Left ventricle myocardium inferior (tissue), 1 donor: Measurements from ENCODE around the gene TGM2. TPM values are rescaled to one million over a fixed set of nuclear protein-coding genes. Genes with fewer than 3 reads are reported as not detected.

ENCODE experiments used
- DNase-seq: peaks from one replicate; pipeline ENCODE4 v3.0.0-alpha.2; 2020
- H3K27ac ChIP-seq: fragments of 200-600 bp; replicated peaks from 2 replicates; pipeline ENCODE4 v1.8.0; 2021
- H3K27me3 ChIP-seq: fragments of 200-600 bp; 2 replicates; pipeline ENCODE4 v1.8.0; 2021; ENCODE audit warnings: low read depth
- H3K36me3 ChIP-seq: fragments of 200-600 bp; 2 replicates; pipeline ENCODE4 v1.8.0; 2021
- H3K4me1 ChIP-seq: fragments of 200-600 bp; 2 replicates; pipeline ENCODE4 v1.8.0; 2021
- H3K4me3 ChIP-seq: fragments of 200-600 bp; 2 replicates; pipeline ENCODE4 v1.8.0; 2021; ENCODE audit warnings: mild to moderate bottlenecking, moderate library complexity
- H3K9me3 ChIP-seq: fragments of 200-600 bp; replicated peaks from 2 replicates; pipeline ENCODE4 v1.8.0; 2021
- CTCF ChIP-seq: fragments of 200-600 bp; IDR thresholded peaks from 2 replicates; pipeline ENCODE4 v1.8.0; 2021; ENCODE audit warnings: antibody characterized with exemption, mild to moderate bottlenecking, borderline replicate concordance
- intact Hi-C: fragments of 100-400 bp; cut with micrococcal nuclease; formaldehyde crosslinking; loops from one replicate; pipeline ENCODE4 v1.11.0; 2022
- total RNA-seq: library from RNA; stranded (reverse); fragmentation: NEBNext Ultra II Directional; extraction: Animal tissue kit (Norgen Biotek cat#: 25700); gene quantifications from one replicate; pipeline ENCODE4 v1.2.1, GENCODE V29; 2021
- donor health status: DM: no; HTN: yes; CAD: no; lungs with severe emphysema.

Gene TGM2
- total RNA-seq, 1 donor from 2014 or later = 846 TPM

- no peak for TF ChIP-seq CTCF
- no peaks in the 10 kb centered on the region for H3K27me3 ChIP-seq
- H3K36me3 ChIP-seq = no peaks in the 10 kb centered on the region
- peaks cover 16% of the 10 kb centered on the region for H3K9me3 ChIP-seq
- peaks cover 41% of the 10 kb centered on the region for H3K4me1 ChIP-seq
- no peak for DNase-seq
- H3K27ac ChIP-seq = peak overlapping the region; percentile 79
- H3K4me3 ChIP-seq = no peak overlapping the region
- intact Hi-C loops = no loop called here
Observed at GRCh38 chr20:38208088-38208487, 43.0 kb upstream of the TGM2 start.

- Histone ChIP-seq H3K4me3 (no peak overlapping the region), H3K36me3 (no peaks in the 10 kb centered on the region), H3K9me3 (peaks cover 16% of the 10 kb centered on the region), H3K27ac (peak overlapping the region; percentile 79), H3K4me1 (peaks cover 40% of the 10 kb centered on the region), H3K27me3 (no peaks in the 10 kb centered on the region)
- TF ChIP-seq CTCF = no peak
- intact Hi-C loops = no loop called here
- no peak for DNase-seq
Observed at GRCh38 chr20:38207621-38208020, 42.6 kb upstream of the TGM2 start.

GRCh38 chr20:38205001-38205400 lies 39.9 kb upstream of the TGM2 start:
- peaks cover 20% of the 10 kb centered on the region for H3K4me1 ChIP-seq
- H3K27me3 ChIP-seq = no peaks in the 10 kb centered on the region
- no peak overlapping the region for H3K4me3 ChIP-seq
- TF ChIP-seq CTCF = no peak
- intact Hi-C loops = no loop called here
- peaks cover 16% of the 10 kb centered on the region for H3K9me3 ChIP-seq
- DNase-seq = no peak
- no peaks in the 10 kb centered on the region for H3K36me3 ChIP-seq
- H3K27ac ChIP-seq = no peak overlapping the region

DNA sequence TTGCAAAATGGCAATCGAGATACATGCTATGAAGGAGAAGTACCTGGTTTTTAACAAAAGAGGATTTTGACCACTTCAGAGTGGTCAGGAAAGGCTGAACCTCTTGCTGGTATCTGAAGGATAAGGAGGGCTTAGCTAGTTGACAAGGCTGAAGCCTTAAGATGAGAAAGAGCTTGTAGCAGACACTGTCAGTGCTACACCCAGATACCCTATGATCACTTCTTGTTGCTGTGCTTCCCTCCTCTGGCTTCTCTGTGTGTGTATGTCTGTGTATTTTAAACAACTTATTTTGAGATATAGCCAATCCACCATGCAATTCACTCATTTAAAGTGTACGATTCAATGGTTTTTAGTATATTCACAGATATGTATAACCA lies 38.9 kb upstream of the TGM2 start:
- TF ChIP-seq CTCF = no peak
- DNase-seq = no peak
- H3K27me3 ChIP-seq = no peaks in the 10 kb centered on the region
- H3K4me1 ChIP-seq = peaks cover 11% of the 10 kb centered on the region
- no peak overlapping the region for H3K27ac ChIP-seq
- no peak overlapping the region for H3K4me3 ChIP-seq
- intact Hi-C loops = no loop called here
- no peaks in the 10 kb centered on the region for H3K36me3 ChIP-seq
- H3K9me3 ChIP-seq = peaks cover 16% of the 10 kb centered on the region

- DNase-seq = no peak
- intact Hi-C loops = no loop called here
- no peak overlapping the region for H3K27ac ChIP-seq
Observed at GRCh38 chr20:38203337-38203980, 38.4 kb upstream of the TGM2 start.

More at GRCh38 chr20:38203337-38203980, 38.4 kb upstream of the TGM2 start:
- Histone ChIP-seq H3K27me3 (no peaks in the 10 kb centered on the region), H3K9me3 (peaks cover 16% of the 10 kb centered on the region), H3K4me1 (peaks cover 6% of the 10 kb centered on the region), H3K4me3 (no peak overlapping the region), H3K36me3 (no peaks in the 10 kb centered on the region)
- TF ChIP-seq CTCF = no peak
